ENCODE measurements around the gene MEIOB.
"Not testable (repeated sequence)": the region's sequence is repeated elsewhere in the genome, so short reads cannot be mapped to it uniquely, and the experiment has no call there.

The MEIOB gene

DNA sequence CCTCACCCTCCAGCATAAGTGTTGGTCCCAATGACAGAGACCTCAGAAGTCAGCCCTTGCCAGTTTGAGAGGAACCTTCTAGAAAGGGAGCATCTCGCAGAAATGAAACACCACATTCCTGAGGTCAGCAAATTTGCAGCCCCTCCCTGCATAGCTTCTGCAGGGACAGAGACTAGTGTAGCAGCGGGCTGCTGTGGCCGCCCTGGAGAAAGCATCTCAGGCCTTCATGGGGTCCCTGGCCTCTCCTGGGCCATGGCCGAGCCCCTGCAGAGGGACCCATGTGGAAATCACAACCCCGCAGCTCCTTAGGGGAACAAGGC, 34.8 kb upstream of the MEIOB start:
- no peak for FAIRE-seq

- FAIRE-seq = no peak
Observed at GRCh38 chr16:1906055-1906845, 34.3 kb upstream of the MEIOB start.

DNA sequence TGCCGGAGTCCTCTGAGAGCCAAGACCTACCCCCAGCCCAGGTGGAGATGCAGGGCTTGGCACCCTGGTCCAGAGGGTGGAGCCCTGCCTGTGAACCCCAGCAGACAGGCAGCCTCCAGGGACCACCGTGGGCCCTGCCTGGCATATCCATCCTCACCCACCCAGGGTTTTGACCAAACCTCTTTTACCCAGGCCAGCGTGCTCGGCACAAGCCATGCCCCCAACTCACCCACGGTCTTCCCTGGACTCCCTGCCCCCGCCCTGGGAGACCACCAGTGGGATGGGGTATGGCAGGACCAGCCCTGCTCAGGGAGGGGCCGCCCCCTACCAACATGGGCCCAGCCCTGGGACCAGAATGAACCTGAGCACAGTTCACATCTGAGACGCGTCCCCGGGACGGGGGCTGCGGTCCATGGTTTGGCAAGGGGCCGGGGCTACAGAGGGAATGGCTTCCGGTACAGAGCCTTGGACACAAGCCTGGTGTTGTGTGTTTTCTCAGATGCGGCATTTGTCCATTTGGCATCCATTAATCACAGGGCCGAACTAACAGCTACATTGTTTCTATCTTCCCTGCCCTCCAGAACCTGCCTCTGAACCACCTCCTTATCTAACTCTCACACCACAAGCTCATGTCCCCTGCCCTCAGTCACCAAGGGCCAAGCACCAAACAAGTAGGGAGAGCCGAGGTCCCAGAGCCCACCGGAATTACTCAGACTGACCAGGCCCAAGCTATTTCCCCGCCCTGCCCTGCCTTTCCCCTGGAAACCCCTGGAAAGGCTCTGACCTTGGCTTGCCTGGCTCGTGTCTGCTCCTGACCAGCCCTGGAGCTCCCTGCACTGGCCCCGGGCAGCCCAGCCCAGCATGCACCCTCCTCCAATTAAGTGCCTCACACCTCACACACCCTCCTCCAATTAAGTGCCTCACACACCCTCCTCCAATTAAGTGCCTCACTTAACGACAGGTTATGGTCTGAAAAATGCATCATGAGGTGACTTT, 32.2 kb upstream of the MEIOB start:
- FAIRE-seq = no peak

DNA sequence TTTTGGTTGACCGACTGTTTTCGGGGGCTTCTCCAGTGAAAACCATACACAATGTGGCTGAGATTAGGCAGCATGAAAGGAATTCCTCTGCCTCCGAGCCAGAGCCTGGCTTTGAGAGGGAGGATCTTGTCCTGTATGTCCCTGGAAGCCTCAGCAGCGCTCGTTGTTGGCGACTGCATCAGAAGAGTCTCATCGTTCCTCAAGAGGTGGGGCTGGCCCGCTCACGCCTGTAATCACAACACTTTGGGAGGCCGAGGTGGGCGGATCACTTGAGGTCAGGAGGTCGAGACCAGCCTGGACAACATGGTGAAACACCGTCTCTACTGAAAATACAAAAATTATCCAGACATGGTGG, 31.2 kb upstream of the MEIOB start:
- no peak for FAIRE-seq

- no peak for FAIRE-seq
Observed at GRCh38 chr16:1902547-1903219, 30.7 kb upstream of the MEIOB start.

DNA sequence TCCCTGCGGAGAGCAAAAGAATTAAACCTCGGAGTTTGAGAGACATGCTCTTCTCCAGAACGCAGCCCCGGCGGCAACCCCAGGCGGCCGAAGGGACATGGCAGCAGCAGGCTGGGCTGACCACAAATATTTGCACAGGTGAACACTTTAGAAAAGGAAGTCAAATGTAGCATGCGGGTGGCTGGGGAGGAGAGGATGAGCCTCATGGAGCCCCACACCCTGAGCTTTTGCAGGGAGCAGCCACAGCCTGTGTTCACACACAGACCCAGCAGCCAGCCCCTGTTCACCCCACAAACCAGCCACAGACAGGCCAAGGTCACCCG, 28.4 kb upstream of the MEIOB start:
- no peak for FAIRE-seq

DNA sequence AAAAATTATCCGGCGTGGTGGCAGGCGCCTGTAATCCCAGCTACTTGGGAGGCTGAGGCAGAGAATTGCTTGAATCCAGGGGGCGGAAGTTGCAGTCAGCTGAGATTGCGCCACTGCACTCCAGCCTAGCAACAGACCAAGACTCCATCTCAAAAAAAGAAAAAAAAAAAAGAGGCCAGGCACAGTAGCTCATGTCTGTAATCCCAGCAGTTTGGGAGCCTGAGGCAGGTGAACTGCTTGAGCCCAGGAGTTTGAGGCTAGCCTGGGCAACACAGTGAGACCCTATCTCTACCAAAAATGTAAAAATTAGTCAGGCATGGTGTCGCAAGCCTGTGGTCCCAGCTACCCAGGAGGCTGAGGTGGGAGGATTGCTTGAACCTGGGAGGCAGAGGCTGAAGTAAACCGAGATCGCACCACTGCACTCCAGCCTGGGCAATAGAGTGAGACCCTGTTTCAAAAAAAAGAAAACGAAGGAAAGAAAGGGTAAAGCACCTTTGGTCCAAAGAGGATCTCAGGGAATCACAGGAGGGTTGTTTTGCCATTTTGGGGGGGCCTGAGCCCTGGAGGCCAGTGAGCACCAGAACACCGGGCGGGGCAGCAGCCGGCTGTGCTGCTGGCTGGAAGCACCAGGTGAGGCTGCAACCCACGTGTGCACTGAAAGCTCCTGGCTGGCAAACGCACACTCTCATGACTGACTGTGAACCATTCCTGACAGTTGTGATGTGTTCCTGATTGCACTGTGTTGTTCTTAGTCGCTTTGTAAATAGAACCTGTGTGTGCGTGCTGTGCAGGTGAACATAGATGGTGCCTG, 27.9 kb upstream of the MEIOB start:
- FAIRE-seq = no peak

DNA sequence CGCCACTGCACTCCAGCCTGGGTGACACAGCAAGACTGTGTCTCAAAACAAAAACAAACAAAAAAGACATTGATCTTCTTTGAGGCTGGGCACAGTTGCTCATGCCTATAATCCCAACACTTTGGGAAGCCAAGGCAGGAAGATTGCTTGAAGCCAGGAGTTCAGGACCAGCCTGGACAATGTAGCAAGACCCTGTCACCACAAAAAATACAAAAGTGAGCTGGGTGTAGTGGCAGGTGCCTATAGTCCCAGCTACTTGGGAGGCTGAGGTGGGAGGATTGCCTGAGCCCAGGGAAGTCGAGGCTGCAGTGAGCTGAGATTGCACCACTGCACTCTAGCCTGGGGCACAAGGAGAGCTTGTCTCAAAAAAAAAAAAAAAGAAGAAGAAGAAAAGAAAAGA, 25.7 kb upstream of the MEIOB start:
- not testable (repeated sequence) for FAIRE-seq

DNA sequence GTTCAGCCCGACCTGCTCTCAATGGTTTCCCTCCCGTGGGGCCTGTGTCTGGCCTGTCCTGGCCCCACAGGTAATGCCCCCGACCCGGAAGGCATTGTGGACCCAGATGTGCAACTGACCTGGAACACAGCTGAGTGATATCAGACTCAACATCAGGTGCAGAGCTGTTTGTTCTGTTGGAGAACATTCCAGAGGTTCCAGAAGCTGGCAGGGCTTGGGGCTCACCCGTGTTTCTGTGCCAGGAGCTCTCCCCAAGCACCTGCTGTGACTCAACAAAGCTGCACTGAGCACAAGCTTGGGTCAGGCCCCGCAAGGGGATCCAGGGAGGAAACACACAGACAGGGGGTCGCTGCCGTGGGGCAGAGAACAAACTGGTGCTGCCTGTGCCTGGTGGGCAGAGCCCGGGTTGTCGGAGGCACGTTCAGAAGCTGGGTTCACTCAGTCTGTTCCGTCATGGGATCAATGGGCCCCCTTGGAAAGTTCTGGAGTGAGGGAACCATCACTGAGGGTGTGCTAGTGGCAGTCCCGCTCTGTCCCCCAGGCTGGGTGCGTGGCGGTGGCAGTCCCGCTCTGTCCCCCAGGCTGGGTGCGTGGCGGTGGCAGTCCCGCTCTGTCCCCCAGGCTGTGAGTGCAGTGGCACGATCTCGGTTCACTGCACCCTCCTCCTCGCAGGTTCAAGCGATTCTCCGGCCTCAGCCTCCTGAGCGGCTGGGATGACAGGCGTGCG, 24.1 kb upstream of the MEIOB start:
- FAIRE-seq = no peak

DNA sequence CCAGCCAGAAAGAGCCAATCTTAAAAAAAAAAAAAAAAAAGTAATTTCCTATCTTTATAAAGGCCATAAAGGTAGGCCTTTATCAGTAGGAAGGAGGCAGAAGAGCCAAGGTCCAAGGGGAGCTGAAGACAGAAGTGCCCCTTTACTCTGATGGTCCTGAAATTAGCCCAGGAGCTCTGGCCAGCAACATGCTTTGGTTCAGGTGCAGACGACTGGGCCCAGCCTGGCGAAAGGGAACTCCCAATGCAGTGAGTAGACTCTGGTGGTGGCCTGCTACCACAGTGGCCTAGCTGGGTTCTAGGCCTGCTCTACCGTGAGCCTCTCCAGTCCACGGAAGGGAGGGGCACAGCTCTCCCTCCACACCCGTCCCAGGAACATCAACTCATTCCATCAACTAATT, 23.1 kb upstream of the MEIOB start:
- FAIRE-seq = no peak

- no peak for FAIRE-seq
Observed at GRCh38 chr16:1890708-1891050, 18.7 kb upstream of the MEIOB start.

GRCh38 chr16:1890024-1890707, 18.2 kb upstream of the MEIOB start:
- FAIRE-seq = no peak

DNA sequence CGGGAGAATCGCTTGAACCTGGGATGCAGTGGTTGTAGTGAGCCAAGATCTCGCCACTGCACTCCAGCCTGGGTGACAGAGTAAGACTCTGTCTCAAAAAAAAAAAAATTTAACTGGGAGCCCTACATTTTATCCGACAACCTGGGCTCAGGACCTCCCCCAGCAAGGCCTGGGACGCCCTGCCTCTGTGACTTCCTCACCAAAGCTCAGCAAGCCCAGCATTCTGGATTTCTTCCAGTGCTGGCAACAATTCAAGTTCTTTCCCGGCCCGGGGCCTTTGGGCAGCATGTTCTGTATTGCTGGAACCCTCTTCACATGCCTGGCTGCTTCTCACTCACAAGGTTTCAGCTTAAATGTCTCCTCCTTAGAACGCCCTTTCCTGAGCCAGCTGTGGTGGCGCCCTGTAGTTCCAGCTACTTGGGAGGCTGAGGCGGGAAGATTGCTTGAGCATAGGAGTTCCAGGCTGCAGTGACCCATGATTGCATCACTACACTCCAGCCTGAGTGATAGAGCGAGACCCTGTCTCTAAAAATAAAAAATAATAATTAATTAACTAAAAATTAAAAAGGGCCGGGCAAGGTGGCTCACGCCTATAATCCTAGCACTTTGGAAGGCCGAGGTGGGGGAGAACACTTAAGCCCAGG, 15.9 kb upstream of the MEIOB start:
- FAIRE-seq = no peak

- no peak for FAIRE-seq
Observed at GRCh38 chr16:1884889-1885288, 12.9 kb upstream of the MEIOB start.

- no peak for FAIRE-seq
Observed at GRCh38 chr16:1884155-1884760, 12.3 kb upstream of the MEIOB start.

DNA sequence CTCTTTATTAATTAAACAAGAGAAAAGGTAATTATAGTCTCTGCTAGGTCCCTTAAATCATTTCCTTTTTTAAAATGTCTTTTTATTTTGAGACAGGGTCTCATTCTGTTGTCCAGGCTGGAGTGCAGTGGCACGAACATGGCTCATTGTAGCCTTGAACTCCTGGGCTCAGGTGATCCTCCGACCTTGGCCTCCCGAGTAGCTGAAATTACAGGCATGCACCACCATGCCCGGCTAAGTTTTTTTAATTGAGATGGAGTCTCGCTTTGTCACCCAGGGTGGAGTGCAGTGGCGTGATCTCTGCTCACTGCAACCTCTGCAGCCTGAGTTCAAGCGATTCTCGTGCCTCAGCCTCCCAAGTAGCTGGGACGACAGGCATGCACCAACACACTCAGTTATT, 9.2 kb upstream of the MEIOB start:
- FAIRE-seq = not testable (repeated sequence)

GRCh38 chr16:1879477-1879876, 7.5 kb upstream of the MEIOB start:
- no peak for FAIRE-seq

DNA sequence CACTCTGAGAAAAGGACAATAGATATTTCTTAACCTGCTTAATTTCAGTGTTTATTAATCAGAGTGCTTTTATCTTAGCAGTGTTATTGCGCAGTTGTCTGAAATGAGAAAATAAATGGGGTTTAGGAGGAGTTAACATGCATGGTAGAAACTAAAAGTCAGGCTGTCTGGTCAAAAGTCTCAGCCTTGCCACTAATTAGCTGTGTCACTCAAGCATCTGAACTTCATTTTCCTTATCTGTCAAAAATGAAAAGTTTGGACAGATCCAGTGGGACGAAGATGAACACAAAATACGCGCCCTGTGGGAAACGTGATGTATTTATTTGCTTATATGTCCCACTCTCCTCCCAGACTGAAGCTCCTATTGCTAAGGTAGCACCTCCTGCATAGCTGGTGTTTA, 6.3 kb upstream of the MEIOB start:
- FAIRE-seq = no peak

- no peak for FAIRE-seq
Observed at GRCh38 chr16:1877804-1878203, 5.8 kb upstream of the MEIOB start.

GRCh38 chr16:1877089-1877488, 5.1 kb upstream of the MEIOB start:
- no peak for FAIRE-seq

DNA sequence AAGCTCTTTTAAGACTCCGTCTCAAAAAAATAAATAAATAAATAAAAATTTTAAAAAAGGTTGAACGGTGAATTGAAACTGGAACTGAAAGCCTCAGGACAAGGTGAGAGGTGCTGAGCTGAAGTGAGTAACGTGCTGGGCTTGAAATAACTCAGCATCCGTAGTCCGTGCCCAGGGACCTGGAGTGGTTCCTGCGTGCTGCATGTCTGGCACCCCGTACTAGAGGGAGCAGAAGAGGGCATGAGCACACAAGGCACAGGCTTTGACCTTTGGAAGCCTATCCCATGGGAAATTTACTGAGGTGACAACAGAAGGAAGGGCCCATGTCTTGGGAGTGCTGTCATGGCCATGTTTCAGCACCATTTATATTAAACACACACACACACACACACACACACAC, 4.5 kb upstream of the MEIOB start:
- no peak for FAIRE-seq

All from colon (tissue), 2 donors.